ENCODE results near the gene DBT. TPM values are rescaled to one million over a fixed set of nuclear protein-coding genes. Genes with fewer than 3 reads are reported as not detected.
"Not testable (repeated sequence)": the region's sequence is repeated elsewhere in the genome, so short reads cannot be mapped to it uniquely, and the experiment has no call there.

The DBT gene
- polyA plus RNA-seq, 12 donors: 4.6 to 15.9 (median 12.4) TPM; not detected in 1

DNA sequence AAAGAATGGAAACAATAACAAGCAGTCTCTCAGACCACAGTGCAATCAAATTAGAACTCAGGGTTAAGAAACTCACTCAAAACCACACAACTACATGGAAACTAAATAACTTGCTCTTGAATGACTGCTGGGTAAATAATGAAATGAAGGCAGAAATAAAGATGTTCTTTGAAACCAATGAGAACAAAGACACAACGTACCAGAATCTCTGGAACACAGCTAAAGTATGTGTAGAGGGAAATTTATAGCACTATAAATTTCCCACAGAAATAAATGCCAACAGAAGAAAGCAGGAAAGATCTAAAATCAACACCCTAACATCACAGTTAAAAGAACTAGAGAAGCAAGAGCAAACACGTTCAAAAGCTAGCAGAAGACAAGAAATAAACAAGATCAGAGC, 46.9 kb downstream of the DBT start:
- not testable (repeated sequence) for DNase-seq

GRCh38 chr1:100200060-100200459, 49.6 kb downstream of the DBT start:
- DNase-seq: not testable (repeated sequence)

- DNase-seq: no peak
Observed at GRCh38 chr1:100198596-100198995, 51.0 kb downstream of the DBT start.

- peak; percentile 15 for DNase-seq
Observed at GRCh38 chr1:100188617-100189016, 61.0 kb downstream of the DBT start.

DNA sequence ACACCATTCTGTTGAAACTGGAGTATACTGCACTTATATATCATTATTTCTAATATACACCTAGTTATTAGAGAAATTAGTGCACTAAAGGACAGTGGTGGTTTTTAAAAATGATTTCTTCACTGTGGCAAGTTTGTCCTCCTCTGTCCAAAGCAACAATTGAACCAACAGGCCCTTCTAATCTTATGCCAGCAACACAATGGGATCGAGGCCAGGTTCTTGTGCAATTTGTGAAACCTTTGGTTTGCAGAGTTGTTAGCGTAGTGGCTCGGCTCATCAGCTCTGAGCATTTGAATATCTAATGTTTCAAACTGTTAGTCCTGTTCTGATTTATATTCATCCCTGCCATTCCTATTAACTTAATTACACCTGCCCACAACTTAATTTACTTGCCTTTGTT, 61.7 kb downstream of the DBT start:
- DNase-seq: no peak

GRCh38 chr1:100184536-100184935, 65.1 kb downstream of the DBT start:
- no peak for DNase-seq

GRCh38 chr1:100183370-100183769, 66.3 kb downstream of the DBT start:
- DNase-seq: no peak

- DNase-seq: no peak
Observed at GRCh38 chr1:100178091-100178490, 71.5 kb downstream of the DBT start, which contains the start of gene LRRC39. LRRC39 (minus strand) TSS chr1:100178256; CDS start chr1:100168516, 9,740 bp downstream.

- no peak for DNase-seq
Observed at GRCh38 chr1:100177295-100178041, 72.2 kb downstream of the DBT start.

DNA sequence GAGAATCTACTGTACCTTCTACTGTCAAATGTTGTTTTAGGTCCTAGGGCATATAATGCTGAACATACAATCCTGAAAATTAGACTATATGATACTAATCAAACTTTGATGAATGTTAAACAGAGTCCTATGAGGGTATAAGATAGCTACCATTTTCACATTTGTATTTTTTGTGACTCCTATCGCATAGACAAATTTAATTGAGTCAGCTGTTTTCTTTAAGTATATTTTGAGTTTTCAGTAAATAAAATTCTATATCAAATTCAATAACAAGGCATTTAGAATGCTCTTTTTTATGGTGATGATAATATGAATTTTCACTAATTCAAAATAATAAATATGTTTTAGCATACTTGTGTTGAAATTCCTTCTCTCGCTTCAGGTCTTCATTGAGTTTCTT, 81.6 kb downstream of the DBT start:
- DNase-seq: no peak

DNA sequence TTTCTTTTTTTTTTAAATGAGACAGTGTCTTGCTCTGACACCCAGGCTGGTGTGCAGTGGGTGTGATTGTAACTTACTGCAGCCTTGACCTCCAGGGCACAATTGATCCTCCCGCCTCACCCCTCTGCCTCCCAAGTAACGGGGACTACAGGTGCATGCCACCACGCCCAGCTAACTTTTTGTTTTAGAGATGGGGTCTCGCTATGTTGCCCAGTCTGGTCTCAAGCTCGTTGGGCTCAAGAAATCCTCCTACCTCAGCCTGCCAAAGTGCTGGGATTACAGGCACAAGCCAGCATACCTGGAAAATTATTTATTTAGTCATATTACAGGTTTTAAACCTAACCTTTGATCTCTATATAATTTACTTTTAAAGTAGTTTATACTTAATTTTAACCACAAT, 84.9 kb downstream of the DBT start:
- DNase-seq: no peak

- DNase-seq: peak; percentile 25
Observed at GRCh38 chr1:100164216-100164615, 85.4 kb downstream of the DBT start.

DNA sequence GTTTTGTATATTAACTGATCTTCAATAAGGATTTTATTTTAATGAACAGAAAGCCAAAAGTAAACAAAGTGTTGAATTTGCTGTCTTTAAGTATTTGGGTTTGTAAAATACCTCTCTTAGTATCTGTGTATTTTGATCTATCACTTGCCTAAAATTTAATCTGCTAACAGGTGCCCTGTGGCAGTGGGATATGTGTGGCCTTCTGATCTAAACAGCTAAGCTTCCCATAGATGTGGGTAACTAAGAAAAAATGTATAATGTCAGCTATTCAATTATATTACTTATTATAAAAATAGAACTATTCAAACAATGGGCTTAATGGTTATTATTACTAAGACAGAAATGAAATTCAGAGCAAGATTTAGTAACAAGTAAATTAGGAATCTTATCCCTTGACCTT, 86.8 kb downstream of the DBT start:
- no peak for DNase-seq

DNA sequence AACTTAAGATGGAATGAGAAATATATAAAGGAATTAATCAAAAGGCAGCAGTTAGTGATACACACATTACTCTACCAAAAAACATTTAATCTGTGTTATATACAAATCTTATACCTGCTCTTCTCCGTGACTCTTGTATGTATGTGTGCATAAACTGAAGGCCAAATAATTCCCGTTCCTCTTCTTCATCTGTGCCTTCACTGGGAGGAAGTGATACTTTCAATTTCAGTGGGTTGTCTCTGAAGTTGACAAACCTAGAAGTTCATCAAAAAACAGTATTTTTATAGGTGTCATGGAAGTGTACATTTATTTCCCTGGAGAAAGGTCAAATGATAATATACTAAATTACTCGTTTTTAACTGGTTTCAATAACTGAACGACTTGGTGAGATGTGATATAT, 97.4 kb downstream of the DBT start:
- no peak for DNase-seq

DNA sequence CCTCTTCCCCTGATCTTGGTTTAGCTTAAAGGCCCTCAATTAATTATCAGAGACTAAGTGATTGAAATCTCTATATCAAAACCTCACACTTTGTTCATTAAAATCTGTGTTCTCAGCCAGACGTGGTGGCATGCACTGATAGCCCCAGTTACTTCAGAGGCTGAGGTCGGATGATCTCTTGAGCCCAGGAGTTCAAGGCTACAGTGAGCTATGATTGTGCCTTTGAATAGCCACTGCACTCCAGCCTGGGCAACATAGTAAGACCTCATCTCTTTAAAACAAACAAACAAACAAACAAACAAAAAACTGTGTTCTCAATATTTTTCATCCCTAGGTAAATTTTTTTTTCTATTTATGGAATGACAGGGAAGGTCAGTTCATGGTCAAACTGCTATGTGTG, 98.0 kb downstream of the DBT start:
- no peak for DNase-seq

DNA sequence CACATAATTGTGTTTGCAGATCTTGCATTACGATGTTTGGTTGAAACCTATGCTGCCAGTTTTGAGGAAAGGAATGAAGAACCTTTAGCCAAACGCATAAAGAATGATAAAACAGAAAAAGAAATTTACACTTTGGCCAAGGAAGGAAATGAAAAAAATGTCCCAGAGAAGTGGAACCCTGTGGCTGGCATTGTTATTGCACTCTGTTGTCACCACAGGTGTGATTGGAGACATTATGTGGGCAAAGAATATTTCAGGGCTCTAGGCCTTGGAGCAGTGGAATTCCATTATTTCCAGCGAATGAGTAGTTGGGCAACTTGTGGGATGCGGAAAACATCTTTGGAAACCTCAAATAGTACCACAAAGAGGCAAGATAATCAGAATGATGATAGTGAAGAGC, 101.8 kb downstream of the DBT start:
- no peak for DNase-seq

DNA sequence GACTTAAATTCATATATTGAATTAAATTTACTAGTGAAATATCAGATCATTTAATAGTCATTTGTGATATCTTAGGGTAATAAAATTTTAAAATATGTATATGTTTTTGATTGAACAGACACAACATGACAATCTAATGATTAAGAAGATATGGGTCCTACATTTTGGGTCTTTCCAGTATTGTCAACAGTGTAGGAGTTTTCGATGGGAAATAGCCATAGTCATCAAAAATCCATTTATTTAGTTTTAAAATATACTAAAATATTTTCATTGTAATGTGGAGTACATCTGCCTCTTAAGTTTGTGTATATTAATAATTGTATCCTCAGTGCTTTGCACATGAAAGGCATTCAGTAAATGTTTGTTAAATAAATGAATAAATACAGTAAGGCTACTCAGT, 102.7 kb downstream of the DBT start:
- no peak for DNase-seq

GRCh38 chr1:100145116-100145515, 104.5 kb downstream of the DBT start:
- DNase-seq: no peak

- no peak for DNase-seq
Observed at GRCh38 chr1:100142343-100142742, 107.3 kb downstream of the DBT start.

- DNase-seq: no peak
Observed at GRCh38 chr1:100141192-100141591, 108.4 kb downstream of the DBT start.

DNA sequence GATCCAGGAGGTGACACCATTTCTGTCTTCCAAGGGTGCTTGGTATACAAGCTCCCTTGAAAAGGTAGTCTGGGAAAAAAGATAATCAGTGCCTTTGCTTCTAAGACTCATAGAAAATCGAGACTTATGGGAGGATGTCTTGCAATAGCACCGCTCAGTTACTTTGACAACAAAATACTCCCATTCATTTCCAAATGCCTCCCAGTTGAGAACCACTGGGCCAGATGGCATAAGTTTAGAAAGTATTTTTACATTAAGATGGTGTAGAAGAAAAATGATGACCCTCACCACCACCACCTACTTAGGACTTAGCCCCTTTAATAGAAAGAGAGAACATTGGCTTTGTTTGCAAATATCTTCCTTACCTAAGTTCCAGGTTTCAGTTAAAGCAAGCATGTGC, 112.0 kb downstream of the DBT start:
- DNase-seq: no peak

All from muscle of arm (tissue), 12 donors.